WTC11 (cell line): ENCODE measurements around the gene NIF3L1. TPM values are rescaled to one million over a fixed set of nuclear protein-coding genes. Genes with fewer than 3 reads are reported as not detected.

Source experiments
- CDX4 ChIP-seq: fragments of 250-450 bp; sonication (Bioruptor Pico); IDR thresholded peaks from 2 replicates; pipeline ENCODE4 v1.9.0; 2021; ENCODE audit warnings: moderate library complexity, mild to moderate bottlenecking, inconsistent platforms, borderline replicate concordance
- PRDM15 ChIP-seq: sonication (generic); formaldehyde crosslinking; IDR thresholded peaks from 2 replicates; pipeline ENCODE4 v1.8.0; 2022; ENCODE audit warnings: missing genetic modification reagents
- RORB ChIP-seq: fragments of 250-450 bp; sonication (Bioruptor Pico); IDR thresholded peaks from 2 replicates; pipeline ENCODE4 v1.9.0; 2021; ENCODE audit warnings: mild to moderate bottlenecking
- SMAD3 ChIP-seq: sonication (generic); formaldehyde crosslinking; IDR thresholded peaks from 2 replicates; pipeline ENCODE4 v1.8.0; 2022; ENCODE audit warnings: missing genetic modification reagents, mild to moderate bottlenecking, borderline replicate concordance
- ZNF232 ChIP-seq: sonication (generic); formaldehyde crosslinking; IDR thresholded peaks from 2 replicates; pipeline ENCODE4 v1.8.0; 2022; ENCODE audit warnings: mild to moderate bottlenecking, missing genetic modification reagents
- ZNF281 ChIP-seq: sonication (generic); formaldehyde crosslinking; IDR thresholded peaks from 2 replicates; pipeline ENCODE4 v1.8.0; 2023; ENCODE audit warnings: mild to moderate bottlenecking, missing genetic modification reagents
- total RNA-seq: library from RNA; stranded (reverse); gene quantifications from 3 replicates; pipeline ENCODE4 v1.2.3, GENCODE V29; 2021
- TF ChIP-seq, protein P1 (sequence below): sonication (generic); formaldehyde crosslinking; IDR thresholded peaks from 2 replicates; pipeline ENCODE4 v1.8.0; 2023; ENCODE audit warnings: missing genetic modification reagents, mild to moderate bottlenecking, borderline replicate concordance

The NIF3L1 gene
- total RNA-seq, 1 experiment from 2014 or later: 49.1 TPM

GRCh38 chr2:200950378-200950777 is 61.2 kb downstream of the NIF3L1 start (continued):
- TF ChIP-seq SMAD3 (CRISPR knock-in tag) (no peak), RORB (CRISPR knock-in tag) (no peak), CDX4 (CRISPR knock-in tag) (no peak), ZNF281 (no peak), ZNF232 (no peak), PRDM15 (no peak)
- TF ChIP-seq, protein P1, sequence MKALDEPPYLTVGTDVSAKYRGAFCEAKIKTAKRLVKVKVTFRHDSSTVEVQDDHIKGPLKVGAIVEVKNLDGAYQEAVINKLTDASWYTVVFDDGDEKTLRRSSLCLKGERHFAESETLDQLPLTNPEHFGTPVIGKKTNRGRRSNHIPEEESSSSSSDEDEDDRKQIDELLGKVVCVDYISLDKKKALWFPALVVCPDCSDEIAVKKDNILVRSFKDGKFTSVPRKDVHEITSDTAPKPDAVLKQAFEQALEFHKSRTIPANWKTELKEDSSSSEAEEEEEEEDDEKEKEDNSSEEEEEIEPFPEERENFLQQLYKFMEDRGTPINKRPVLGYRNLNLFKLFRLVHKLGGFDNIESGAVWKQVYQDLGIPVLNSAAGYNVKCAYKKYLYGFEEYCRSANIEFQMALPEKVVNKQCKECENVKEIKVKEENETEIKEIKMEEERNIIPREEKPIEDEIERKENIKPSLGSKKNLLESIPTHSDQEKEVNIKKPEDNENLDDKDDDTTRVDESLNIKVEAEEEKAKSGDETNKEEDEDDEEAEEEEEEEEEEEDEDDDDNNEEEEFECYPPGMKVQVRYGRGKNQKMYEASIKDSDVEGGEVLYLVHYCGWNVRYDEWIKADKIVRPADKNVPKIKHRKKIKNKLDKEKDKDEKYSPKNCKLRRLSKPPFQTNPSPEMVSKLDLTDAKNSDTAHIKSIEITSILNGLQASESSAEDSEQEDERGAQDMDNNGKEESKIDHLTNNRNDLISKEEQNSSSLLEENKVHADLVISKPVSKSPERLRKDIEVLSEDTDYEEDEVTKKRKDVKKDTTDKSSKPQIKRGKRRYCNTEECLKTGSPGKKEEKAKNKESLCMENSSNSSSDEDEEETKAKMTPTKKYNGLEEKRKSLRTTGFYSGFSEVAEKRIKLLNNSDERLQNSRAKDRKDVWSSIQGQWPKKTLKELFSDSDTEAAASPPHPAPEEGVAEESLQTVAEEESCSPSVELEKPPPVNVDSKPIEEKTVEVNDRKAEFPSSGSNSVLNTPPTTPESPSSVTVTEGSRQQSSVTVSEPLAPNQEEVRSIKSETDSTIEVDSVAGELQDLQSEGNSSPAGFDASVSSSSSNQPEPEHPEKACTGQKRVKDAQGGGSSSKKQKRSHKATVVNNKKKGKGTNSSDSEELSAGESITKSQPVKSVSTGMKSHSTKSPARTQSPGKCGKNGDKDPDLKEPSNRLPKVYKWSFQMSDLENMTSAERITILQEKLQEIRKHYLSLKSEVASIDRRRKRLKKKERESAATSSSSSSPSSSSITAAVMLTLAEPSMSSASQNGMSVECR (CRISPR knock-in tag): no peak

Other genes with a start within 250 kb of the NIF3L1 start
- gene BZW1, start 77.5 kb upstream of the NIF3L1 start, total RNA-seq: 191 to 255 TPM (median 208 TPM) in 3 replicates
- 25.5 to 29.5 TPM (median 25.7 TPM) in 3 replicates for gene CLK1, start 24.7 kb upstream of the NIF3L1 start, total RNA-seq
- 39.3 to 51.8 TPM (median 49.9 TPM) in 3 replicates for gene PPIL3, start 294 bp upstream of the NIF3L1 start, total RNA-seq
- gene ORC2, start 74.3 kb downstream of the NIF3L1 start, total RNA-seq: 54.9 to 57.9 TPM (median 56.0 TPM) in 3 replicates
- 8.8 to 10.4 TPM (median 9.1 TPM) in 3 replicates for gene HYCC2, start 182.3 kb downstream of the NIF3L1 start, total RNA-seq
- 65.5 to 70.9 TPM (median 66.8 TPM) in 3 replicates for gene NDUFB3, start 182.6 kb downstream of the NIF3L1 start, total RNA-seq
- 18.2 to 21.5 TPM (median 19.9 TPM) in 3 replicates for gene CFLAR, start 226.8 kb downstream of the NIF3L1 start, total RNA-seq